ENCODE measurements around the gene KLHDC10.
"Not testable (repeated sequence)": the region's sequence is repeated elsewhere in the genome, so short reads cannot be mapped to it uniquely, and the experiment has no call there.

DNA sequence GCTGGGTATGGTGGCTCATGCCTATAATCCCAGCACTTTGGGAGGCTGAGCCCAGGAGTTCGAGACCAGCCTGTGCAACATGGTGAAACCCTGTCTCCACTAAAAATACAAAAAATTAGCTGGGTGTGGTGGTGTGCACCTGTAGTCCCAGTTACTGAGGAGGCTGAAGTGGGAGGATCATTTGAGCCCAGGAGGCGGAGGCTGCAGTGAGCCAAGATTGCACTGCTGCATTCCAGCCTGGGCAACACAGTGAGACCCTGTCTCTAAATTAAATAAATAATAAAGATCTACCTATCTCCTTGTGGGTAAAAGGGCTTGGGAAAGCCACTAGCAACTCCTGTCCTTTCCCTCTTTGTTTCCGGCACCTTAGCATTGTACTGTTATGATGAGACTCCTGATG, 56.5 kb downstream of the KLHDC10 start:
- TF ChIP-seq, protein P1, sequence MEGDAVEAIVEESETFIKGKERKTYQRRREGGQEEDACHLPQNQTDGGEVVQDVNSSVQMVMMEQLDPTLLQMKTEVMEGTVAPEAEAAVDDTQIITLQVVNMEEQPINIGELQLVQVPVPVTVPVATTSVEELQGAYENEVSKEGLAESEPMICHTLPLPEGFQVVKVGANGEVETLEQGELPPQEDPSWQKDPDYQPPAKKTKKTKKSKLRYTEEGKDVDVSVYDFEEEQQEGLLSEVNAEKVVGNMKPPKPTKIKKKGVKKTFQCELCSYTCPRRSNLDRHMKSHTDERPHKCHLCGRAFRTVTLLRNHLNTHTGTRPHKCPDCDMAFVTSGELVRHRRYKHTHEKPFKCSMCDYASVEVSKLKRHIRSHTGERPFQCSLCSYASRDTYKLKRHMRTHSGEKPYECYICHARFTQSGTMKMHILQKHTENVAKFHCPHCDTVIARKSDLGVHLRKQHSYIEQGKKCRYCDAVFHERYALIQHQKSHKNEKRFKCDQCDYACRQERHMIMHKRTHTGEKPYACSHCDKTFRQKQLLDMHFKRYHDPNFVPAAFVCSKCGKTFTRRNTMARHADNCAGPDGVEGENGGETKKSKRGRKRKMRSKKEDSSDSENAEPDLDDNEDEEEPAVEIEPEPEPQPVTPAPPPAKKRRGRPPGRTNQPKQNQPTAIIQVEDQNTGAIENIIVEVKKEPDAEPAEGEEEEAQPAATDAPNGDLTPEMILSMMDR (conservative IDR thresholded peaks at IDR 0.05 in 1 of 2, IDR thresholded peaks at IDR 0.05 in 1 of 2; ENCODE audit: low read depth in 1 of 2, low read length in 2 of 2): not testable (repeated sequence)
- not testable (repeated sequence) for TF ChIP-seq EZH2 (IDR thresholded peaks at IDR 0.05; ENCODE audit: low read length, missing control alignments)
